Skeletal muscle tissue (tissue), 4 donors: ENCODE measurements around the gene KRTAP5-5. TPM values are rescaled to one million over a fixed set of nuclear protein-coding genes. Genes with fewer than 3 reads are reported as not detected.

Experiments used
- H3K27ac ChIP-seq: one replicate; pipeline ENCODE4 v1.7.0; 2013; ENCODE audit warnings: mild to moderate bottlenecking, low read depth, low read length, inconsistent platforms
- H3K27me3 ChIP-seq, 3 donors: one replicate each; pipeline ENCODE4 v1.7.0; 2013; ENCODE audit warnings: low read length in 3 of 3; ENCODE audit not compliant: control insufficient read depth in 3 of 3, insufficient read depth in 3 of 3
- H3K36me3 ChIP-seq, 3 donors: one replicate each; pipeline ENCODE4 v1.7.0; 2013; ENCODE audit warnings: low read length in 3 of 3; ENCODE audit not compliant: control insufficient read depth in 3 of 3, insufficient read depth in 3 of 3
- H3K4me1 ChIP-seq, 3 donors: one replicate each; pipeline ENCODE4 v1.7.0; 2013; ENCODE audit warnings: low read length in 3 of 3, mild to moderate bottlenecking in 3 of 3; ENCODE audit not compliant: control insufficient read depth in 3 of 3, insufficient read depth in 3 of 3
- H3K4me3 ChIP-seq, 3 donors: one replicate each; pipeline ENCODE4 v1.7.0; 2013; ENCODE audit warnings: low read length in 3 of 3
- H3K9ac ChIP-seq, 3 donors: one replicate each; pipeline ENCODE4 v1.7.0; 2013; ENCODE audit warnings: low read length in 3 of 3, mild to moderate bottlenecking in 3 of 3, moderate library complexity in 2 of 3, low read depth in 1 of 3
- H3K9me3 ChIP-seq, 3 donors: one replicate each; pipeline ENCODE4 v1.7.0; 2013; ENCODE audit warnings: low read length in 3 of 3; ENCODE audit not compliant: control insufficient read depth in 3 of 3
- total RNA-seq: library from RNA; depleted of rRNA; stranded (reverse); fragments of >200 nt; gene quantifications from one replicate; pipeline ENCODE4 v1.2.3, GENCODE V29; 2014
- donor health status: Osteomylitis.

KRTAP5-5 gene
- total RNA-seq, 1 donor from 2014 or later = not detected

GRCh38 chr11:1628506-1629325 lies 859 bp upstream of the KRTAP5-5 start:
- no peaks in the 10 kb centered on the region for H3K36me3 ChIP-seq
- peaks cover 32 to 48% (median 34%) of the 10 kb centered on the region in 3 donors for H3K27me3 ChIP-seq
- peak overlapping the region in 1 of 3 donors; percentile 11 for H3K9ac ChIP-seq
- no peak overlapping the region for H3K4me3 ChIP-seq
- H3K4me1 ChIP-seq = peaks cover 0 to 4% (median 4%) of the 10 kb centered on the region in 3 donors
- no peak overlapping the region for H3K27ac ChIP-seq
- no peaks in the 10 kb centered on the region for H3K9me3 ChIP-seq

- Histone ChIP-seq H3K9me3 (no peaks in the 10 kb centered on the region), H3K27ac (no peak overlapping the region), H3K27me3 (peaks cover 28 to 47% (median 37%) of the 10 kb centered on the region in 3 donors), H3K4me1 (peaks cover 0 to 4% (median 4%) of the 10 kb centered on the region in 3 donors), H3K4me3 (no peak overlapping the region), H3K36me3 (no peaks in the 10 kb centered on the region), H3K9ac (no peak overlapping the region)
These were observed 696 bp downstream of the KRTAP5-5 start for GRCh38 chr11:1630271-1630670.

- Histone ChIP-seq H3K4me1 (peaks cover 0 to 4% (median 4%) of the 10 kb centered on the region in 3 donors), H3K9me3 (no peaks in the 10 kb centered on the region), H3K27me3 (peaks cover 26 to 45% (median 41%) of the 10 kb centered on the region in 3 donors), H3K9ac (no peak overlapping the region), H3K36me3 (no peaks in the 10 kb centered on the region), H3K4me3 (no peak overlapping the region), H3K27ac (no peak overlapping the region)
These were observed 1.5 kb downstream of the KRTAP5-5 start for GRCh38 chr11:1631066-1631568.

- Histone ChIP-seq H3K9me3 (no peaks in the 10 kb centered on the region), H3K27ac (no peak overlapping the region), H3K36me3 (no peaks in the 10 kb centered on the region), H3K27me3 (peaks cover 25 to 45% (median 43%) of the 10 kb centered on the region in 3 donors), H3K9ac (no peak overlapping the region), H3K4me3 (no peak overlapping the region), H3K4me1 (peaks cover 0 to 4% (median 4%) of the 10 kb centered on the region in 3 donors)
These were observed 2.6 kb downstream of the KRTAP5-5 start for GRCh38 chr11:1632053-1632714.

- no peak overlapping the region for H3K9ac ChIP-seq
These were observed 4.3 kb downstream of the KRTAP5-5 start for GRCh38 chr11:1633864-1634263.

GRCh38 chr11:1636291-1636950 lies 6.8 kb downstream of the KRTAP5-5 start:
- Histone ChIP-seq H3K9me3 (no peaks in the 10 kb centered on the region), H3K27me3 (peaks cover 25 to 36% (median 32%) of the 10 kb centered on the region in 3 donors), H3K4me3 (no peak overlapping the region), H3K27ac (no peak overlapping the region), H3K36me3 (no peaks in the 10 kb centered on the region), H3K9ac (no peak overlapping the region), H3K4me1 (peaks cover 0 to 13% (median 0%) of the 10 kb centered on the region in 3 donors)

More at GRCh38 chr11:1633864-1634263, 4.3 kb downstream of the KRTAP5-5 start:
- Histone ChIP-seq H3K27ac (no peak overlapping the region), H3K4me1 (peaks cover 0 to 4% (median 4%) of the 10 kb centered on the region in 3 donors), H3K36me3 (no peaks in the 10 kb centered on the region), H3K4me3 (no peak overlapping the region), H3K9me3 (no peaks in the 10 kb centered on the region), H3K27me3 (peaks cover 18 to 38% (median 36%) of the 10 kb centered on the region in 3 donors)

GRCh38 chr11:1637628-1638027 lies 8.1 kb downstream of the KRTAP5-5 start:
- H3K27ac ChIP-seq = no peak overlapping the region
- H3K4me3 ChIP-seq = no peak overlapping the region
- peaks cover 15 to 27% (median 27%) of the 10 kb centered on the region in 3 donors for H3K27me3 ChIP-seq
- no peaks in the 10 kb centered on the region for H3K9me3 ChIP-seq
- H3K36me3 ChIP-seq = no peaks in the 10 kb centered on the region
- no peak overlapping the region for H3K9ac ChIP-seq
- H3K4me1 ChIP-seq = peaks cover 0 to 9% (median 0%) of the 10 kb centered on the region in 3 donors

GRCh38 chr11:1638344-1638743 lies 8.8 kb downstream of the KRTAP5-5 start:
- peaks cover 0 to 9% (median 0%) of the 10 kb centered on the region in 3 donors for H3K4me1 ChIP-seq
- no peak overlapping the region for H3K27ac ChIP-seq
- H3K9me3 ChIP-seq = no peaks in the 10 kb centered on the region
- H3K27me3 ChIP-seq = peaks cover 14 to 28% (median 25%) of the 10 kb centered on the region in 3 donors
- H3K4me3 ChIP-seq = no peak overlapping the region
- no peaks in the 10 kb centered on the region for H3K36me3 ChIP-seq
- no peak overlapping the region for H3K9ac ChIP-seq

GRCh38 chr11:1639102-1639620 lies 9.6 kb downstream of the KRTAP5-5 start:
- Histone ChIP-seq H3K36me3 (no peaks in the 10 kb centered on the region), H3K4me1 (peaks cover 0 to 9% (median 0%) of the 10 kb centered on the region in 3 donors), H3K27me3 (peaks cover 14 to 26% (median 20%) of the 10 kb centered on the region in 3 donors), H3K9ac (no peak overlapping the region), H3K9me3 (no peaks in the 10 kb centered on the region), H3K4me3 (no peak overlapping the region), H3K27ac (no peak overlapping the region)
